ENCODE results near the gene KRT5. TPM values are rescaled to one million over a fixed set of nuclear protein-coding genes. Genes with fewer than 3 reads are reported as not detected.

KRT5 gene
- total RNA-seq, 1 donor, result 0.36 TPM

- Histone ChIP-seq H2AFZ (ENCODE audit: low read length) (no peak overlapping the region), H3K4me3 (ENCODE audit: insufficient read depth, low read length) (no peak overlapping the region), H3K27ac (ENCODE audit: low read depth, low read length) (no peak overlapping the region), H3K4me2 (ENCODE audit: insufficient read depth, low read length) (no peak overlapping the region), H3K79me2 (ENCODE audit: insufficient read depth, low read length) (no peaks in the 10 kb centered on the region), H4K20me1 (ENCODE audit: insufficient read depth, low read length) (no peaks in the 10 kb centered on the region), H3K36me3 (ENCODE audit: insufficient read depth, low read length) (no peaks in the 10 kb centered on the region), H3K9me3 (ENCODE audit: low read depth, low read length) (no peaks in the 10 kb centered on the region), H3K4me1 (ENCODE audit: insufficient read depth, low read length) (no peaks in the 10 kb centered on the region), H3K27me3 (ENCODE audit: insufficient read depth, low read length) (peaks cover 30% of the 10 kb centered on the region)
- DNase-seq (ENCODE audit: insufficient read length, low spot score, missing footprints), result no peak
- no peak for TF ChIP-seq CTCF (IDR thresholded peaks at IDR 0.05; ENCODE audit: extremely low read depth, low read depth, low read length)
Observed at GRCh38 chr12:52480073-52480472, 40.1 kb downstream of the KRT5 start.

- Histone ChIP-seq H3K36me3 (ENCODE audit: insufficient read depth, low read length) (no peaks in the 10 kb centered on the region), H3K27me3 (ENCODE audit: insufficient read depth, low read length) (peaks cover 23% of the 10 kb centered on the region), H4K20me1 (ENCODE audit: insufficient read depth, low read length) (no peaks in the 10 kb centered on the region), H3K27ac (ENCODE audit: low read depth, low read length) (no peak overlapping the region), H3K4me2 (ENCODE audit: insufficient read depth, low read length) (no peak overlapping the region), H3K4me1 (ENCODE audit: insufficient read depth, low read length) (no peaks in the 10 kb centered on the region), H3K9me3 (ENCODE audit: low read depth, low read length) (no peaks in the 10 kb centered on the region), H2AFZ (ENCODE audit: low read length) (no peak overlapping the region), H3K4me3 (ENCODE audit: insufficient read depth, low read length) (no peak overlapping the region), H3K79me2 (ENCODE audit: insufficient read depth, low read length) (no peaks in the 10 kb centered on the region)
- no peak for DNase-seq (ENCODE audit: insufficient read length, low spot score, missing footprints)
- TF ChIP-seq CTCF (IDR thresholded peaks at IDR 0.05; ENCODE audit: extremely low read depth, low read depth, low read length), result no peak
Observed at GRCh38 chr12:52477651-52478050, 42.5 kb downstream of the KRT5 start.

- Histone ChIP-seq H2AFZ (ENCODE audit: low read length) (no peak overlapping the region), H3K4me3 (ENCODE audit: insufficient read depth, low read length) (no peak overlapping the region), H3K4me1 (ENCODE audit: insufficient read depth, low read length) (no peaks in the 10 kb centered on the region), H4K20me1 (ENCODE audit: insufficient read depth, low read length) (no peaks in the 10 kb centered on the region), H3K27ac (ENCODE audit: low read depth, low read length) (no peak overlapping the region), H3K9me3 (ENCODE audit: low read depth, low read length) (no peaks in the 10 kb centered on the region), H3K36me3 (ENCODE audit: insufficient read depth, low read length) (no peaks in the 10 kb centered on the region), H3K79me2 (ENCODE audit: insufficient read depth, low read length) (no peaks in the 10 kb centered on the region), H3K4me2 (ENCODE audit: insufficient read depth, low read length) (no peak overlapping the region), H3K27me3 (ENCODE audit: insufficient read depth, low read length) (peaks cover 4% of the 10 kb centered on the region)
- DNase-seq (ENCODE audit: insufficient read length, low spot score, missing footprints), result no peak
- TF ChIP-seq CTCF (IDR thresholded peaks at IDR 0.05; ENCODE audit: extremely low read depth, low read depth, low read length), result no peak
Observed at GRCh38 chr12:52474212-52474611, 46.0 kb downstream of the KRT5 start.

GRCh38 chr12:52473768-52474167 lies 46.4 kb downstream of the KRT5 start, which contains the start of gene KRT6C:
TSS of gene KRT6C (minus strand) at chr12:52473805. CDS start at chr12:52473737, 68 bp downstream.
- peaks cover 4% of the 10 kb centered on the region for H3K27me3 ChIP-seq (ENCODE audit: insufficient read depth, low read length)
- no peak for TF ChIP-seq CTCF (IDR thresholded peaks at IDR 0.05; ENCODE audit: extremely low read depth, low read depth, low read length)
- no peaks in the 10 kb centered on the region for H3K79me2 ChIP-seq (ENCODE audit: insufficient read depth, low read length)
- no peaks in the 10 kb centered on the region for H3K4me1 ChIP-seq (ENCODE audit: insufficient read depth, low read length)
- no peak within 1 kb of the TSS for H3K4me3 ChIP-seq (ENCODE audit: insufficient read depth, low read length)
- H3K4me2 ChIP-seq (ENCODE audit: insufficient read depth, low read length), result no peak within 1 kb of the TSS
- no peaks in the 10 kb centered on the region for H4K20me1 ChIP-seq (ENCODE audit: insufficient read depth, low read length)
- H2AFZ ChIP-seq (ENCODE audit: low read length), result no peak within 1 kb of the TSS
- no peaks in the 10 kb centered on the region for H3K9me3 ChIP-seq (ENCODE audit: low read depth, low read length)
- no peaks in the 10 kb centered on the region for H3K36me3 ChIP-seq (ENCODE audit: insufficient read depth, low read length)
- H3K27ac ChIP-seq (ENCODE audit: low read depth, low read length), result no peak within 1 kb of the TSS
- no peak for DNase-seq (ENCODE audit: insufficient read length, low spot score, missing footprints)
